Vagina (tissue), 2 donors: Measurements from ENCODE around the gene LPO. TPM values are rescaled to one million over a fixed set of nuclear protein-coding genes. Genes with fewer than 3 reads are reported as not detected.

ENCODE experiments used
- DNase-seq, 2 donors: peaks; one replicate each; pipeline ENCODE4 v3.0.0-alpha.2; 2017; ENCODE audit errors: extremely low spot score in 2 of 2
- H3K27ac ChIP-seq: fragments of 200-600 bp; sonication (generic); one replicate; pipeline ENCODE4 v1.5.1; 2019
- H3K27me3 ChIP-seq: fragments of 200-600 bp; sonication (generic); one replicate; pipeline ENCODE4 v1.5.1; 2019
- H3K36me3 ChIP-seq, 2 donors: fragments of 200-600 bp; sonication (generic); one replicate each; pipeline ENCODE4 v1.5.1; 2017 to 2019
- H3K4me1 ChIP-seq: fragments of 200-600 bp; sonication (generic); one replicate; pipeline ENCODE4 v1.5.1; 2019
- H3K4me3 ChIP-seq, 2 donors: fragments of 200-600 bp; sonication (generic); 1 replicate in 1 of 2; 2 replicates in 1 of 2; pipeline ENCODE4 v1.5.1; 2016 to 2019
- H3K9me3 ChIP-seq: fragments of 200-600 bp; sonication (generic); one replicate; pipeline ENCODE4 v1.5.1; 2019
- CTCF ChIP-seq, 3 experiments: fragments of 450-650 bp in 2 of 3; fragments of 200-600 bp in 1 of 3; sonication (generic) in 1 of 3; IDR thresholded peaks; one replicate each; pipeline ENCODE4 v1.5.1; 2017 to 2019; ENCODE audit warnings: antibody characterized with exemption in 3 of 3, mild to moderate bottlenecking in 2 of 3, moderate library complexity in 2 of 3
- POLR2A ChIP-seq, 2 donors: fragments of 450-650 bp; IDR thresholded peaks; one replicate each; pipeline ENCODE4 v1.6.1; 2017; ENCODE audit warnings: antibody characterized with exemption in 2 of 2, mild to moderate bottlenecking in 2 of 2, moderate library complexity in 2 of 2
- POLR2AphosphoS5 ChIP-seq, 2 donors: sonication (generic); formaldehyde crosslinking; IDR thresholded peaks; one replicate each; pipeline ENCODE4 v1.9.0; 2017; ENCODE audit warnings: antibody characterized with exemption in 2 of 2, mild to moderate bottlenecking in 2 of 2, low read depth in 1 of 2; ENCODE audit not compliant: insufficient read depth in 1 of 2
- intact Hi-C: fragments of 100-400 bp; cut with DNase I; formaldehyde crosslinking; loops from one replicate; pipeline ENCODE4 v1.15.1; 2023
- total RNA-seq: library from RNA; depleted of rRNA; stranded (reverse); fragments of >200 nt; gene quantifications from one replicate; pipeline ENCODE4 v1.2.3, GENCODE V29; 2016

The LPO gene
- total RNA-seq, 1 donor from 2014 or later = not detected

GRCh38 chr17:58193641-58194255 is 44.6 kb upstream of the LPO start:
- Histone ChIP-seq H3K9me3 (no peaks in the 10 kb centered on the region), H3K4me1 (no peaks in the 10 kb centered on the region), H3K36me3 (no peaks in the 10 kb centered on the region), H3K4me3 (no peak overlapping the region), H3K27me3 (no peaks in the 10 kb centered on the region), H3K27ac (no peak overlapping the region)
- no peak for DNase-seq
- TF ChIP-seq POLR2AphosphoS5 (IDR thresholded peaks at IDR 0.05; ENCODE audit: insufficient read depth in 1 of 2, low read depth in 1 of 2) = no peak
- no peak for TF ChIP-seq POLR2A (IDR thresholded peaks at IDR 0.05)
- no peak for TF ChIP-seq CTCF (IDR thresholded peaks at IDR 0.05)
- intact Hi-C loops = loop anchor here (5.0 kb wide), 1 partner anchor 894 kb away; no protein-coding TSS in a partner anchor

GRCh38 chr17:58195518-58196123 is 42.8 kb upstream of the LPO start:
- no peak overlapping the region for H3K27ac ChIP-seq
- no peaks in the 10 kb centered on the region for H3K4me1 ChIP-seq
- no peaks in the 10 kb centered on the region for H3K27me3 ChIP-seq
- no peaks in the 10 kb centered on the region for H3K9me3 ChIP-seq
- no peak overlapping the region for H3K4me3 ChIP-seq
- intact Hi-C loops = no loop called here
- no peak for DNase-seq
- TF ChIP-seq POLR2A (IDR thresholded peaks at IDR 0.05) (no peak), CTCF (IDR thresholded peaks at IDR 0.05) (no peak), POLR2AphosphoS5 (IDR thresholded peaks at IDR 0.05; ENCODE audit: insufficient read depth in 1 of 2, low read depth in 1 of 2) (no peak)
- no peaks in the 10 kb centered on the region for H3K36me3 ChIP-seq

GRCh38 chr17:58196610-58197009 is 41.8 kb upstream of the LPO start:
- Histone ChIP-seq H3K36me3 (no peaks in the 10 kb centered on the region), H3K27ac (no peak overlapping the region), H3K9me3 (no peaks in the 10 kb centered on the region), H3K4me3 (no peak overlapping the region), H3K4me1 (no peaks in the 10 kb centered on the region), H3K27me3 (no peaks in the 10 kb centered on the region)
- no peak for DNase-seq
- TF ChIP-seq POLR2AphosphoS5 (IDR thresholded peaks at IDR 0.05; ENCODE audit: insufficient read depth in 1 of 2, low read depth in 1 of 2) (no peak), CTCF (IDR thresholded peaks at IDR 0.05) (no peak), POLR2A (IDR thresholded peaks at IDR 0.05) (no peak)
- intact Hi-C loops = no loop called here

- H3K27me3 ChIP-seq = no peaks in the 10 kb centered on the region
- H3K4me3 ChIP-seq = no peak overlapping the region
- peaks cover 0 to 2% of the 10 kb centered on the region in 2 donors for H3K36me3 ChIP-seq
- H3K4me1 ChIP-seq = no peaks in the 10 kb centered on the region
- intact Hi-C loops = no loop called here
- H3K9me3 ChIP-seq = no peaks in the 10 kb centered on the region
- H3K27ac ChIP-seq = no peak overlapping the region
- DNase-seq = no peak
- TF ChIP-seq POLR2AphosphoS5 (IDR thresholded peaks at IDR 0.05; ENCODE audit: insufficient read depth in 1 of 2, low read depth in 1 of 2) = no peak
- TF ChIP-seq POLR2A (IDR thresholded peaks at IDR 0.05) = no peak
- TF ChIP-seq CTCF (IDR thresholded peaks at IDR 0.05) = no peak
Measured at GRCh38 chr17:58200024-58200633, 38.3 kb upstream of the LPO start.

GRCh38 chr17:58202859-58203258 is 35.5 kb upstream of the LPO start:
- Histone ChIP-seq H3K9me3 (no peaks in the 10 kb centered on the region), H3K36me3 (peaks cover 0 to 23% of the 10 kb centered on the region in 2 donors), H3K27me3 (no peaks in the 10 kb centered on the region), H3K4me3 (no peak overlapping the region), H3K27ac (no peak overlapping the region), H3K4me1 (no peaks in the 10 kb centered on the region)
- intact Hi-C loops = no loop called here
- no peak for DNase-seq
- TF ChIP-seq POLR2A (IDR thresholded peaks at IDR 0.05) = no peak
- TF ChIP-seq POLR2AphosphoS5 (IDR thresholded peaks at IDR 0.05; ENCODE audit: insufficient read depth in 1 of 2, low read depth in 1 of 2) = no peak
- no peak for TF ChIP-seq CTCF (IDR thresholded peaks at IDR 0.05)
